K562 (cell line): Measurements from ENCODE around the gene TSGA10IP. TPM values are rescaled to one million over a fixed set of nuclear protein-coding genes. Genes with fewer than 3 reads are reported as not detected.

Experiments used
- BCL6 ChIP-seq: fragments of 250-450 bp; sonication (Bioruptor Pico); IDR thresholded peaks from 2 replicates; pipeline ENCODE4 v1.4.0; 2020
- CBX5 ChIP-seq: IDR thresholded peaks from 2 replicates; pipeline ENCODE4 v1.6.1; 2014; ENCODE audit warnings: low read depth, borderline replicate concordance
- E2F3 ChIP-seq: fragments of 250-450 bp; sonication (Bioruptor Pico); IDR thresholded peaks from 2 replicates; pipeline ENCODE4 v1.4.0; 2020; ENCODE audit warnings: mild to moderate bottlenecking
- E2F6 ChIP-seq, 2 experiments: IDR thresholded peaks; 2 replicates each; pipeline ENCODE4 v1.6.1; 2011; ENCODE audit warnings: borderline replicate concordance in 1 of 2, control low read depth in 1 of 2, low read depth in 1 of 2, low read length in 1 of 2, mild to moderate bottlenecking in 1 of 2, mixed read lengths in 1 of 2, moderate library complexity in 1 of 2; ENCODE audit not compliant: insufficient read depth in 1 of 2, insufficient read length in 1 of 2, poor library complexity in 1 of 2, severe bottlenecking in 1 of 2; ENCODE audit errors: extremely low read depth in 1 of 2
- EGR1 ChIP-seq: fragments of 450-650 bp; conservative IDR thresholded peaks from 2 replicates; pipeline ENCODE4 v1.6.1; 2017; ENCODE audit warnings: mild to moderate bottlenecking
- ERF ChIP-seq: fragments of 450-650 bp; formaldehyde crosslinking; IDR thresholded peaks from 2 replicates; pipeline ENCODE4 v1.4.0; 2020; ENCODE audit warnings: mild to moderate bottlenecking, mixed read lengths
- GATAD2B ChIP-seq: fragments of 450-650 bp; IDR thresholded peaks from 2 replicates; pipeline ENCODE4 v1.6.1; 2017; ENCODE audit warnings: mild to moderate bottlenecking, borderline replicate concordance
- MITF ChIP-seq: IDR thresholded peaks from 2 replicates; pipeline ENCODE4 v1.6.1; 2014; ENCODE audit warnings: antibody characterized with exemption
- MYNN ChIP-seq, 2 experiments: sonication (generic); formaldehyde crosslinking in 1 of 2; IDR thresholded peaks; 2 replicates each; pipeline versions ENCODE4 v1.5.0 to v1.6.1; 2016 to 2020; ENCODE audit warnings: antibody characterized with exemption in 1 of 2, missing genetic modification reagents in 1 of 2
- NFE2 ChIP-seq: IDR thresholded peaks from 2 replicates; pipeline ENCODE4 v1.6.1; 2014; ENCODE audit warnings: antibody characterized with exemption, low read depth
- PHF8 ChIP-seq: fragments of 200-600 bp; sonication (generic); IDR thresholded peaks from 2 replicates; pipeline ENCODE4 v1.6.1; 2012; ENCODE audit warnings: mixed run types, mild to moderate bottlenecking, inconsistent platforms, low read length, moderate library complexity, borderline replicate concordance
- SREBF2 ChIP-seq: sonication (generic); formaldehyde crosslinking; IDR thresholded peaks from 2 replicates; pipeline ENCODE4 v1.4.0; 2020; ENCODE audit warnings: mild to moderate bottlenecking, missing genetic modification reagents
- SRSF3 ChIP-seq: fragments of 200-400 bp; formaldehyde crosslinking; IDR thresholded peaks from 2 replicates; pipeline ENCODE4 v1.6.1; 2016; ENCODE audit warnings: mild to moderate bottlenecking, low read length, moderate library complexity; ENCODE audit not compliant: insufficient read depth
- TBP ChIP-seq: optimal IDR thresholded peaks from 2 replicates; pipeline ENCODE3; 2011; ENCODE audit warnings: low read depth, low read length, improper control_type of control experiment
- THAP12 ChIP-seq: fragments of 250-450 bp; sonication (Bioruptor Pico); IDR thresholded peaks from 2 replicates; pipeline ENCODE4 v1.9.0; 2021; ENCODE audit warnings: mild to moderate bottlenecking, inconsistent platforms
- ZNF239 ChIP-seq: fragments of 250-450 bp; sonication (Bioruptor Pico); IDR thresholded peaks from 2 replicates; pipeline ENCODE4 v1.4.0; 2020; ENCODE audit warnings: mild to moderate bottlenecking
- ZNF280B ChIP-seq: fragments of 250-450 bp; sonication (Bioruptor Pico); IDR thresholded peaks from 2 replicates; pipeline ENCODE4 v1.5.1; 2021; ENCODE audit warnings: mild to moderate bottlenecking
- ZNF41 ChIP-seq: fragments of 250-450 bp; sonication (Bioruptor Pico); conservative IDR thresholded peaks from 2 replicates; pipeline ENCODE4 v1.4.0; 2020; ENCODE audit warnings: mild to moderate bottlenecking
- polyA plus RNA-seq, 8 experiments: library from polyadenylated mRNA; depleted of rRNA in 4 of 8; stranded (reverse) in 5 of 8; unstranded in 3 of 8; fragments of >200 nt; fragmentation: Nextera tagmentation in 2 of 8; fragmentation: Illumina TruSeq in 1 of 8; extraction: Ambion mirVana in 2 of 8; extraction: Trizol in 1 of 8; gene quantifications; 2 replicates each; pipeline versions ENCODE4 v1.2.1 to v1.2.3, GENCODE V29; 2011 to 2014; ENCODE audit warnings: inconsistent platforms in 1 of 8, missing spikeins in 1 of 8
- total RNA-seq, 7 experiments: library from RNA; depleted of rRNA in 6 of 7; stranded (reverse); fragments of >200 nt in 6 of 7; fragmentation: Illumina TruSeq in 2 of 7; extraction: Trizol in 2 of 7; gene quantifications; 2 replicates each; pipeline versions ENCODE4 v1.2.1 to v1.2.3, GENCODE V29; 2011 to 2021; ENCODE audit warnings: low replicate concordance in 1 of 7

TSGA10IP gene
- total and polyA plus RNA-seq, 9 of the 15 experiments (the other 6 are each of a cell fraction or from before 2014, with no cell fraction given), result not detected

GRCh38 chr11:65919141-65919572 lies 26.1 kb upstream of the TSGA10IP start, which contains the start of gene DRAP1 (continued):
- peak; percentile 51 for TF ChIP-seq MITF
- TF ChIP-seq ZNF239, result peak; percentile 57; the same call in 1 of the 2 replicates
- TF ChIP-seq ERF, result peak; percentile 84; the same call in 1 of the 2 replicates
- peak; percentile 67 for TF ChIP-seq TBP
- no peak for TF ChIP-seq ZNF41 (CRISPR knock-in tag)
- TF ChIP-seq THAP12 (CRISPR knock-in tag), result peak; percentile 92
- TF ChIP-seq SRSF3, result no peak
- no peak for TF ChIP-seq ZNF280B (CRISPR knock-in tag)
- peak; percentile 99 for TF ChIP-seq EGR1
- peak; percentile 39; the same call in 1 of the 2 replicates for TF ChIP-seq CBX5
- peak; percentile 89 to 96 for TF ChIP-seq E2F6 (IDR thresholded peaks at IDR 0.05; ENCODE audit: borderline replicate concordance in 1 of 2, extremely low read depth in 1 of 2, insufficient read depth in 1 of 2, insufficient read length in 1 of 2, low read depth in 1 of 2, low read length in 1 of 2, poor library complexity in 1 of 2, severe bottlenecking in 1 of 2)
- TF ChIP-seq PHF8, result peak; percentile 52; the same call in 1 of the 2 replicates
- TF ChIP-seq BCL6 (CRISPR knock-in tag), result no peak
- peak; percentile 84 for TF ChIP-seq E2F3 (CRISPR knock-in tag)
- TF ChIP-seq MYNN (IDR thresholded peaks at IDR 0.05), result peak; percentile 74
- TF ChIP-seq MYNN (CRISPR knock-in tag; IDR thresholded peaks at IDR 0.05), result no peak
- peak; percentile 40; the same call in 1 of the 2 replicates for TF ChIP-seq NFE2
- TF ChIP-seq SREBF2 (CRISPR knock-in tag), result no peak
- peak; percentile 99 for TF ChIP-seq GATAD2B
